ENCODE results near the gene RBM23. TPM values are rescaled to one million over a fixed set of nuclear protein-coding genes. Genes with fewer than 3 reads are reported as not detected.

RBM23 gene
- polyA plus RNA-seq, 3 donors: 76.7 to 89.7 (median 85.7) TPM

DNA sequence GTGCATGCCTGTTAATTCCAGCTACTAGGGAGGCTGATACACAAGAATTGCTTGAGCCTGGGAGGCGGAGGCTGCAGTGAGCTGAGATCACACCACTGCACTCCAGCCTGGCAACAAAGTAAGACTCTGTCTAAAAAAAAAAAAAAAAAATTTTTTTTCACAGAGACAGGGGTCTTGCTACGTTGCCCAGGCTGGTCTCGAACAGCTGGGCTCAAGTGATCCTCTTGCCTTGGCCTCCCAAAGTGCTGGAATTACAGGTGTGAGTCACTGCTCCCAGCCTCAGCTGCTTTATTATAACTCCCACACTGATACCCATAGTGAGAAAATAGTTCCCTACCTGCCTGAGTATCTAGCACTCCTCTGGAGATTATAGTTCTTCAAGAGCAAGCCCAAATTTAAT, 26.7 kb upstream of the RBM23 start:
- H3K4me2 ChIP-seq (replicated peaks; ENCODE audit: extremely low read depth, low read length, poor library complexity, severe bottlenecking): no peak overlapping the region
- no peaks in the 10 kb centered on the region for H3K27me3 ChIP-seq (ENCODE audit: control insufficient read depth in 2 of 2, insufficient read depth in 2 of 2, low read length in 2 of 2)
- 94% methylated on average over 2 of the region's 3 CpGs for WGBS (ENCODE audit: insufficient coverage)
- Mint-ChIP-seq H3K4me3 (no peak overlapping the region), H3K9me3 (peaks cover 0 to 2% (median 0%) of the 10 kb centered on the region in 7 donors), H3K36me3 (peaks cover 57 to 91% of the 10 kb centered on the region in 2 donors), H3K4me1 (peaks cover 2% of the 10 kb centered on the region), H3K27me3 (ENCODE audit: low read depth in 3 of 3) (no peaks in the 10 kb centered on the region), H3K27ac (no peak overlapping the region)
- H3K9me3 ChIP-seq (replicated peaks in 1 of 2; ENCODE audit: control insufficient read depth in 1 of 2, insufficient read depth in 1 of 2, low read length in 2 of 2): no peaks in the 10 kb centered on the region
- no peak for DNase-seq
- intact Hi-C loops (cut with micrococcal nuclease): no loop called here
- no peaks in the 10 kb centered on the region for H4K20me1 ChIP-seq (ENCODE audit: insufficient read depth, low read length)
- TF ChIP-seq, protein P1, sequence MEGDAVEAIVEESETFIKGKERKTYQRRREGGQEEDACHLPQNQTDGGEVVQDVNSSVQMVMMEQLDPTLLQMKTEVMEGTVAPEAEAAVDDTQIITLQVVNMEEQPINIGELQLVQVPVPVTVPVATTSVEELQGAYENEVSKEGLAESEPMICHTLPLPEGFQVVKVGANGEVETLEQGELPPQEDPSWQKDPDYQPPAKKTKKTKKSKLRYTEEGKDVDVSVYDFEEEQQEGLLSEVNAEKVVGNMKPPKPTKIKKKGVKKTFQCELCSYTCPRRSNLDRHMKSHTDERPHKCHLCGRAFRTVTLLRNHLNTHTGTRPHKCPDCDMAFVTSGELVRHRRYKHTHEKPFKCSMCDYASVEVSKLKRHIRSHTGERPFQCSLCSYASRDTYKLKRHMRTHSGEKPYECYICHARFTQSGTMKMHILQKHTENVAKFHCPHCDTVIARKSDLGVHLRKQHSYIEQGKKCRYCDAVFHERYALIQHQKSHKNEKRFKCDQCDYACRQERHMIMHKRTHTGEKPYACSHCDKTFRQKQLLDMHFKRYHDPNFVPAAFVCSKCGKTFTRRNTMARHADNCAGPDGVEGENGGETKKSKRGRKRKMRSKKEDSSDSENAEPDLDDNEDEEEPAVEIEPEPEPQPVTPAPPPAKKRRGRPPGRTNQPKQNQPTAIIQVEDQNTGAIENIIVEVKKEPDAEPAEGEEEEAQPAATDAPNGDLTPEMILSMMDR (IDR thresholded peaks at IDR 0.05): no peak
- peaks cover 0 to 2% of the 10 kb centered on the region in 2 donors for H3K4me1 ChIP-seq (ENCODE audit: control insufficient read depth in 1 of 2, insufficient read depth in 2 of 2, low read length in 2 of 2)
- no peak overlapping the region for H2AFZ ChIP-seq (ENCODE audit: insufficient read depth, low read depth, low read length, poor library complexity, severe bottlenecking)
- H3K4me3 ChIP-seq (replicated peaks in 1 of 3; ENCODE audit: low read depth in 2 of 3, low read length in 3 of 3): no peak overlapping the region
- peaks cover 7% of the 10 kb centered on the region for H3K79me2 ChIP-seq (ENCODE audit: insufficient read depth, low read length)
- H3K9ac ChIP-seq (ENCODE audit: insufficient read depth, low read length, poor library complexity, severe bottlenecking): no peak overlapping the region
- peaks cover 42 to 74% of the 10 kb centered on the region in 2 donors for H3K36me3 ChIP-seq (replicated peaks in 1 of 2; ENCODE audit: control insufficient read depth in 1 of 2, insufficient read depth in 2 of 2, low read length in 2 of 2)
- H3K27ac ChIP-seq (ENCODE audit: low read depth in 1 of 2, low read length in 2 of 2): no peak overlapping the region

DNA sequence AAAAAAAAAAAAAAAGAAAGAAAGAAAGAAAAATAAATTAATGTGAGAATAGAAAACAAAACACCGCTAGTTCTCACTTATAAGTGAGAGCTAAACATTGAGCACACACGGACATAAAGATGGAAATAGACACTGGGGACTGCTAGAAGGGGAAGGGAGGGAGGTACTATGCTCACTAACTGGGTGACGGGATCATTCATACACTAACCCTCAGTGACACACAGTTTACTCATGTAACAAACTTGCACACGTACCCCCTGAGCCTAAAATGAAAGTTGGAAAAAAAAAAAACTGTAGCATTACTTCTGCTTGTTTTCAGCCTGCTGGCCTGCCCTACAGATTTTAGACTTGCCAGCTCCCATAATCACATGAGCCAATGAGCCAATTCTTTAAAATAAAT, 20.7 kb upstream of the RBM23 start:
- H3K79me2 ChIP-seq (ENCODE audit: insufficient read depth, low read length): no peaks in the 10 kb centered on the region
- H3K9me3 Mint-ChIP-seq: peaks cover 0 to 2% (median 0%) of the 10 kb centered on the region in 7 donors
- no peak overlapping the region for H3K4me3 Mint-ChIP-seq
- H3K9me3 ChIP-seq (replicated peaks in 1 of 2; ENCODE audit: control insufficient read depth in 1 of 2, insufficient read depth in 1 of 2, low read length in 2 of 2): no peaks in the 10 kb centered on the region
- H3K27me3 ChIP-seq (ENCODE audit: control insufficient read depth in 2 of 2, insufficient read depth in 2 of 2, low read length in 2 of 2): no peaks in the 10 kb centered on the region
- intact Hi-C loops (cut with micrococcal nuclease): loop anchor here in 1 of 2 donors (10.0 kb wide), 1 partner anchor 45 kb away; the partner anchor contains the start of gene AJUBA
- no peaks in the 10 kb centered on the region for H3K4me1 ChIP-seq (ENCODE audit: control insufficient read depth in 1 of 2, insufficient read depth in 2 of 2, low read length in 2 of 2)
- peaks cover 17 to 26% of the 10 kb centered on the region in 2 donors for H3K36me3 ChIP-seq (replicated peaks in 1 of 2; ENCODE audit: control insufficient read depth in 1 of 2, insufficient read depth in 2 of 2, low read length in 2 of 2)
- H3K27ac Mint-ChIP-seq: no peak overlapping the region
- 100% methylated on average over 1 of the region's 4 CpGs for WGBS (ENCODE audit: insufficient coverage)
- no peaks in the 10 kb centered on the region for H3K27me3 Mint-ChIP-seq (ENCODE audit: low read depth in 3 of 3)
- H3K4me1 Mint-ChIP-seq: peaks cover 2% of the 10 kb centered on the region
- H3K4me2 ChIP-seq (replicated peaks; ENCODE audit: extremely low read depth, low read length, poor library complexity, severe bottlenecking): no peak overlapping the region
- H3K27ac ChIP-seq (ENCODE audit: low read depth in 1 of 2, low read length in 2 of 2): no peak overlapping the region
- DNase-seq: no peak
- no peaks in the 10 kb centered on the region for H4K20me1 ChIP-seq (ENCODE audit: insufficient read depth, low read length)
- TF ChIP-seq, protein P1 (IDR thresholded peaks at IDR 0.05): no peak
- H3K4me3 ChIP-seq (replicated peaks in 1 of 3; ENCODE audit: low read depth in 2 of 3, low read length in 3 of 3): no peak overlapping the region
- no peak overlapping the region for H3K9ac ChIP-seq (ENCODE audit: insufficient read depth, low read length, poor library complexity, severe bottlenecking)
- no peak overlapping the region for H2AFZ ChIP-seq (ENCODE audit: insufficient read depth, low read depth, low read length, poor library complexity, severe bottlenecking)
- peaks cover 27 to 75% of the 10 kb centered on the region in 2 donors for H3K36me3 Mint-ChIP-seq

Measured in CD14-positive monocyte (primary cell).